Fibroblast of the aortic adventitia (primary cell): ENCODE measurements around the gene WDPCP. TPM values are rescaled to one million over a fixed set of nuclear protein-coding genes. Genes with fewer than 3 reads are reported as not detected.

Experiments used
- DNase-seq: peaks from one replicate; pipeline ENCODE4 v3.0.0-alpha.2; 2010; ENCODE audit warnings: low read depth
- H3K4me3 ChIP-seq: 2 replicates; pipeline ENCODE4 v1.5.1; 2011; ENCODE audit warnings: low read depth, mild to moderate bottlenecking, control low read depth, low read length, moderate library complexity
- total RNA-seq: library from RNA; depleted of rRNA; stranded (reverse); fragments of >200 nt; gene quantifications from 2 replicates; pipeline ENCODE4 v1.2.3, GENCODE V29; 2012; ENCODE audit warnings: low replicate concordance
- TF ChIP-seq, protein P1 (sequence below): IDR thresholded peaks from 2 replicates; pipeline ENCODE4 v1.5.1; 2011; ENCODE audit warnings: mild to moderate bottlenecking, low read length, control low read depth, inconsistent platforms; ENCODE audit not compliant: insufficient read depth

WDPCP gene
- total RNA-seq, 1 donor: 12.4 TPM

DNA sequence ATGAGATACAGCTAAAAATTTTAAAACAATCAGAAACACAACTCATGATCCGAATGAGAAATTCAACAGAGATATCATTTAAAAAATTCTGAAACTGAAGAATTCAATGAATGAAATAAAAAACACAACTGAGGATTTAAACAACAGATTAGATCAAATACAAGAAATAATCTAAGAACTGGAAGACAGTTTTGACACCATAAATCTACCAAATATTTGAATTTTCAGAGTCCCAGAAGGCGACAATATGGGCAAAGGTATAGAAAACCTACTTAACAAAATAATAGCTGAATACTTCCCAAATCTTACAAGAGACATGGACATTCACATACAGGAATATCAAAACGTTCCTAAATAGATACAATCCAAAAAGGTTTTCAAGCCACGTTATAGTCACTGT is 315.7 kb downstream of the WDPCP start:
- DNase-seq: no peak
- TF ChIP-seq, protein P1, sequence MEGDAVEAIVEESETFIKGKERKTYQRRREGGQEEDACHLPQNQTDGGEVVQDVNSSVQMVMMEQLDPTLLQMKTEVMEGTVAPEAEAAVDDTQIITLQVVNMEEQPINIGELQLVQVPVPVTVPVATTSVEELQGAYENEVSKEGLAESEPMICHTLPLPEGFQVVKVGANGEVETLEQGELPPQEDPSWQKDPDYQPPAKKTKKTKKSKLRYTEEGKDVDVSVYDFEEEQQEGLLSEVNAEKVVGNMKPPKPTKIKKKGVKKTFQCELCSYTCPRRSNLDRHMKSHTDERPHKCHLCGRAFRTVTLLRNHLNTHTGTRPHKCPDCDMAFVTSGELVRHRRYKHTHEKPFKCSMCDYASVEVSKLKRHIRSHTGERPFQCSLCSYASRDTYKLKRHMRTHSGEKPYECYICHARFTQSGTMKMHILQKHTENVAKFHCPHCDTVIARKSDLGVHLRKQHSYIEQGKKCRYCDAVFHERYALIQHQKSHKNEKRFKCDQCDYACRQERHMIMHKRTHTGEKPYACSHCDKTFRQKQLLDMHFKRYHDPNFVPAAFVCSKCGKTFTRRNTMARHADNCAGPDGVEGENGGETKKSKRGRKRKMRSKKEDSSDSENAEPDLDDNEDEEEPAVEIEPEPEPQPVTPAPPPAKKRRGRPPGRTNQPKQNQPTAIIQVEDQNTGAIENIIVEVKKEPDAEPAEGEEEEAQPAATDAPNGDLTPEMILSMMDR: no peak
- H3K4me3 ChIP-seq: no peak overlapping the region

DNA sequence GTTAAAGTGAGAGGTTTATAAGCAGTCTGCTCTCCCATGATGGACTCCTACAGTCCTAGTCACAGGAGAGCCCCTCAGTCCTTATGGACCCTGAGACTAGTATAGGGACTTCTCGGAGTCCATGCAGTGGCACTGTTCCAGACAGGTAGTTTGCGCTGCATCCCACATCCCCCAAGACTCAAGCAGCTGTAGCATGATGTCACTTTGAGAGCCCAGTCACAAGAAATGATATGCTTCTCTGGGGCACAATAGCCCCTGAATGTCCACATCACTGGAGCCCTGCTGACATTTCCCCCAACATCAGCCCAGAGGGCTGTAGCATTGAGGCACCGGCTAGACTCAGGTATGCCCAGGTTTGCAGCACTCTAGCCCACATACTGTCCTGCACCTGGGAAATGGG is 317.6 kb downstream of the WDPCP start:
- DNase-seq: no peak
- TF ChIP-seq, protein P1: no peak
- no peak overlapping the region for H3K4me3 ChIP-seq

DNA sequence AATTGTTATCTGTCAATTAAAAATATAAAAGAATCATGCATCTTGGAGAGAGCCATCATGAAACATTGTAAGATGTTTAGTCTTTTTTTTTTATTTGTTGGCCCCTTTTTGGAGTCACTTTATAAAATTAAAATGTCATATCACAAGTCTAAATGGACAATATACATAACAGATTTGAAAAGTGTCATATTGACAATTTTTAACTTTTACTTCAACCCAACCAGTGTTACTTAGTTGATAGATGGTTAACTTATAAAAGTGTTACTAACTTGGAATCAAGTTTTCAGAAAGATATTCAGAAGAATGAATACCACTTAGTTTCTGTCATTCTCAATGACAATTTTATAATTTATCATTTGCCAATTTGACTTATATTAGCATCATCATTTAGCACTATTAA is 319.3 kb downstream of the WDPCP start:
- DNase-seq: no peak
- TF ChIP-seq, protein P1: no peak
- H3K4me3 ChIP-seq: no peak overlapping the region

DNA sequence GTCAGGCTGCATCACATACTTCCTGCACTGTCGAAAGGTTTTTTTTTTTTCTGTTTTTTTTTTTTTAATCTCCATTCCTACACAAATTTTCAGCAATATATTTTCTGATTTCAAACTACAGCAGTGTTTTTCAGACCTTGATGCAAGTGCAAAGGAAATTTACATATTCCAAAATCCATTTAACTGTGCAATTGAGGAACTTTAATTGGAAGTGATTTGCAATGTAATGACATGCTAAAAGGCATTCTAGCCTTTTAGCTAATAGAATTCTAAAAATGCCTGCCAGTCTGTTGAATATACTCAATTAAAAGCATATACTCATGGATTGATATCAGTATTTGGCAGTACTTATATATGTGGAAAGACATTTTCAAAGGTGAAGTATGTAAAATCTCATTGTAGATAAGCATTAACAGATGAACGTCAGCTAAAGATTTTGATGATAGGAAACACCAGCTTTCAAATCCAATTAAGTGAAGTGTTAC is 327.1 kb downstream of the WDPCP start:
- no peak overlapping the region for H3K4me3 ChIP-seq
- DNase-seq: no peak
- TF ChIP-seq, protein P1: no peak

DNA sequence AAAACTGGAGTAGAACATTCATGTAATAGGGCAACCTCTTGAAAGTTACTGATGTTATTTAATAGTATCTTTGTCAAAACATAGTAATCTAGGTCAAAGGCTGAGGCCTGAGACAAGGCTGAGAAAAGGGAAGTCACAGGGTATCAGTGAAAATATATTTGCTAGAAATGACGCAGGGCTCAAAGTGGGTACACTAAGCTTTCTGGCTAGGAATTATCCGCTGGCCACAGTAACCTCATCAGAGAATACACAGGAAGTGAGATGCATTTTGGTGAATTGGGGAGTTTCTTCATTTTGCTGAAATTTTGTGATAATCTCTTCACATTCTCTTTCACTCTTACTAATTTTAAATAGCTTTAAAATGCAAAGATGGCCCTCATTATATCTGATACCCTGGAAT is 330.8 kb downstream of the WDPCP start:
- no peak for DNase-seq
- no peak overlapping the region for H3K4me3 ChIP-seq
- TF ChIP-seq, protein P1: no peak

DNA sequence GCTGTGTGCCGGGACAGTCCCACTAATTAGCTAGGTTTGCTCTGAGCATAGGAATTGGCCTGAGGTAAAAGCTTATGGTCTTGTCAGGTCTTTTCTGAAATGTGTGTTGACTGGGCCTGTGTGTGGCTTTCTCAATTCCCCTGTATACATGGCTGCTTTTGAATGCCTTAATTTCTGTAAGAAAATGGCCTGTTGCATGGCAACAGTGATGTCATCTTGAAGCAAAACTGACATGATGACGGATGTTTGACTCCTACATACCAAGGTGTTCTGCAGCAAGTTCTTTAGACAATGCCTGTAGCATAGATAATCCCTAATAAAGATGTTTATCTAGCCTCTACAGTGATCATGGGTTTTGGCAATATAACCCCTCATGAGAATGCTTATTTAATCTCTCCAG is 339.1 kb downstream of the WDPCP start:
- no peak overlapping the region for H3K4me3 ChIP-seq
- DNase-seq: no peak
- TF ChIP-seq, protein P1: no peak

DNA sequence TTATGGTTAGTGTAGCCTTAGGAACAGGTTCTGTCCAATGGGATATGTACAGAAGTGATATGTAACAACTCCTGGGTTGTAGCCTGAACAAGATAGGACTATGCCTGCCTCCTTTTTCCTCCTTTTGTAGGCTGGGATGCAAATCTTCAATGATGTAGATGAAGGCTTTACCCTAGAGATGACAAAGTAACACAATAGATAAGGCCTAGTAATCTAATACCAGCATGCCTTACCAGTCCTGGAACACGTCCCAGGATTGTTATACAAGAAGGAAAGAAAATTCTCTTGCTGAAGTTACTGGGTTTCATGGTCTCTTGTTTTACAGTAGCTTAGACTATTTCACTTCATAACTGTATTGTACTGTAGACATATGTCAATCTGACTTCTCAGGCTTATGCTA is 345.5 kb downstream of the WDPCP start:
- H3K4me3 ChIP-seq: no peak overlapping the region
- peak; percentile 48 for DNase-seq
- TF ChIP-seq, protein P1: no peak
